Testis (tissue), 3 donors: ENCODE data around the gene CXorf38. TPM values are rescaled to one million over a fixed set of nuclear protein-coding genes. Genes with fewer than 3 reads are reported as not detected.

Experiments
- DNase-seq: peaks from one replicate; pipeline ENCODE4 v3.0.0-alpha.2; 2019
- H3K27ac ChIP-seq, 2 donors: fragments of 200-600 bp; sonication (generic); one replicate each; pipeline ENCODE4 v1.5.1; 2019
- H3K27me3 ChIP-seq: fragments of 200-600 bp; sonication (generic); one replicate; pipeline ENCODE4 v1.5.1; 2019
- H3K36me3 ChIP-seq: fragments of 200-600 bp; sonication (generic); one replicate; pipeline ENCODE4 v1.5.1; 2017; ENCODE audit warnings: low read depth; ENCODE audit errors: missing control alignments
- H3K4me1 ChIP-seq: fragments of 200-600 bp; sonication (generic); one replicate; pipeline ENCODE4 v1.5.1; 2019
- H3K4me3 ChIP-seq, 2 donors: fragments of 200-600 bp; sonication (generic); one replicate each; pipeline ENCODE4 v1.5.1; 2017 to 2019
- H3K9me3 ChIP-seq: fragments of 200-600 bp; sonication (generic); one replicate; pipeline ENCODE4 v1.5.1; 2017
- CTCF ChIP-seq, 3 experiments: fragments of 450-650 bp in 2 of 3; fragments of 200-600 bp in 1 of 3; sonication (generic) in 1 of 3; IDR thresholded peaks; one replicate each; pipeline ENCODE4 v1.5.1; 2016 to 2019; ENCODE audit warnings: antibody characterized with exemption in 3 of 3, mild to moderate bottlenecking in 2 of 3, moderate library complexity in 1 of 3
- POLR2A ChIP-seq: fragments of 450-650 bp; IDR thresholded peaks from one replicate; pipeline ENCODE4 v1.6.1; 2017; ENCODE audit warnings: antibody characterized with exemption, mild to moderate bottlenecking, moderate library complexity
- WGBS, 2 donors: methylation state at CpG; one replicate each; pipeline ENCODE4 v1.1.5; 2018; 5-methylcytosine and 5-hydroxymethylcytosine counted together
- intact Hi-C: fragments of 100-400 bp; cut with DNase I; formaldehyde crosslinking; loops from one replicate; pipeline ENCODE4 v1.15.1; 2023; ENCODE audit warnings: low total_unique reads
- polyA plus RNA-seq: library from polyadenylated mRNA; stranded (reverse); fragments of 350-450 nt; fragmentation: Illumina TruSeq; extraction: RNeasy Lipid Tissue Mini Kit (QIAGEN cat#74804); gene quantifications from one replicate; pipeline ENCODE4 v1.2.3, GENCODE V29; 2014; ENCODE audit warnings: low read depth, low replicate concordance; ENCODE audit not compliant: insufficient read depth
- total RNA-seq, 2 donors: library from RNA; depleted of rRNA; stranded (reverse); fragments of >200 nt; gene quantifications; one replicate each; pipeline ENCODE4 v1.2.3, GENCODE V29; 2016

CXorf38 gene
- total and polyA plus RNA-seq, 3 donors from 2014 or later: 4.9 to 9.3 (median 6.2) TPM

- Histone ChIP-seq H3K4me1 (no peaks in the 10 kb centered on the region), H3K27ac (no peak overlapping the region), H3K27me3 (no peaks in the 10 kb centered on the region), H3K4me3 (no peak overlapping the region), H3K9me3 (no peaks in the 10 kb centered on the region), H3K36me3 (no peaks in the 10 kb centered on the region)
- TF ChIP-seq POLR2A (no peak), CTCF (IDR thresholded peaks at IDR 0.05) (no peak)
- 90 to 92% methylated on average over 3 of the region's 3 CpGs for WGBS, 2 donors
- DNase-seq: no peak
- intact Hi-C loops: no loop called here
Measured at GRCh38 chrX:40663078-40663740, 15.8 kb upstream of the CXorf38 start.

GRCh38 chrX:40661489-40661888 lies 14.1 kb upstream of the CXorf38 start:
- Histone ChIP-seq H3K36me3 (no peaks in the 10 kb centered on the region), H3K27me3 (no peaks in the 10 kb centered on the region), H3K27ac (no peak overlapping the region), H3K9me3 (no peaks in the 10 kb centered on the region), H3K4me1 (no peaks in the 10 kb centered on the region), H3K4me3 (no peak overlapping the region)
- intact Hi-C loops: no loop called here
- DNase-seq: no peak
- 91 to 98% methylated on average over 2 of the region's 2 CpGs for WGBS, 2 donors
- TF ChIP-seq CTCF (IDR thresholded peaks at IDR 0.05) (no peak), POLR2A (no peak)

- H3K36me3 ChIP-seq: no peaks in the 10 kb centered on the region
- H3K4me1 ChIP-seq: no peaks in the 10 kb centered on the region
- no peaks in the 10 kb centered on the region for H3K9me3 ChIP-seq
- DNase-seq: no peak
- TF ChIP-seq POLR2A: no peak
- TF ChIP-seq CTCF (IDR thresholded peaks at IDR 0.05): no peak
- 87 to 90% methylated on average over 5 of the region's 5 CpGs for WGBS, 2 donors
- no peaks in the 10 kb centered on the region for H3K27me3 ChIP-seq
- H3K27ac ChIP-seq: no peak overlapping the region
- H3K4me3 ChIP-seq: no peak overlapping the region
- intact Hi-C loops: no loop called here
Measured at GRCh38 chrX:40660381-40660780, 13.0 kb upstream of the CXorf38 start.

- intact Hi-C loops: no loop called here
- TF ChIP-seq CTCF (IDR thresholded peaks at IDR 0.05): no peak
- no peak for TF ChIP-seq POLR2A
- Histone ChIP-seq H3K27me3 (no peaks in the 10 kb centered on the region), H3K4me1 (no peaks in the 10 kb centered on the region), H3K36me3 (no peaks in the 10 kb centered on the region), H3K27ac (no peak overlapping the region), H3K9me3 (no peaks in the 10 kb centered on the region), H3K4me3 (no peak overlapping the region)
- DNase-seq: no peak
- WGBS, 2 donors: 57 to 69% methylated on average over 2 of the region's 2 CpGs
Measured at GRCh38 chrX:40653535-40653934, 6.2 kb upstream of the CXorf38 start.

GRCh38 chrX:40652664-40653063 lies 5.3 kb upstream of the CXorf38 start:
- Histone ChIP-seq H3K4me1 (no peaks in the 10 kb centered on the region), H3K4me3 (no peak overlapping the region), H3K27ac (no peak overlapping the region), H3K27me3 (no peaks in the 10 kb centered on the region), H3K9me3 (no peaks in the 10 kb centered on the region), H3K36me3 (no peaks in the 10 kb centered on the region)
- no peak for DNase-seq
- no peak for TF ChIP-seq CTCF (IDR thresholded peaks at IDR 0.05)
- TF ChIP-seq POLR2A: no peak
- intact Hi-C loops: no loop called here
- WGBS, 2 donors: 83 to 85% methylated on average over 1 of the region's 1 CpG
